Measurements from ENCODE around the gene RAB11FIP3. TPM values are rescaled to one million over a fixed set of nuclear protein-coding genes. Genes with fewer than 3 reads are reported as not detected.
A peak's percentile ranks its signal among the peaks of the same experiment; 100 is the strongest.

The RAB11FIP3 gene
- total and polyA plus RNA-seq, 2 of the 13 experiments (the other 11 are each of a cell fraction or from before 2014, with no cell fraction given) = 34.3 to 57.6 TPM

- 0 out of 2 replicates have a peak, but pooled peaks have one; percentile 40 for TF ChIP-seq CHCHD3 (CRISPR knock-in tag; IDR thresholded peaks at IDR 0.05)
- no peak for TF ChIP-seq ZNF383 (CRISPR knock-in tag; IDR thresholded peaks at IDR 0.05; ENCODE audit: borderline replicate concordance)
- peak; percentile 82; the same call in 1 of the 2 replicates for TF ChIP-seq CBFB (CRISPR knock-in tag; IDR thresholded peaks at IDR 0.05)
- peak; percentile 51 for TF ChIP-seq HNRNPLL (IDR thresholded peaks at IDR 0.05; ENCODE audit: low read depth, low read length, poor library complexity, severe bottlenecking)
- 0 out of 2 replicates have a peak, but pooled peaks have one; percentile 85 for TF ChIP-seq NR0B2 (CRISPR knock-in tag; IDR thresholded peaks at IDR 0.05)
- peak; percentile 81 for TF ChIP-seq PHF8 (CRISPR knock-in tag; IDR thresholded peaks at IDR 0.05)
- peak; percentile 77 for TF ChIP-seq RAD21 (CRISPR knock-in tag; IDR thresholded peaks at IDR 0.05)
- TF ChIP-seq ZMAT3 (CRISPR knock-in tag; conservative IDR thresholded peaks at IDR 0.05) = peak; percentile 33
- TF ChIP-seq FOXC1 (CRISPR knock-in tag; IDR thresholded peaks at IDR 0.05; ENCODE audit: borderline replicate concordance) = peak; percentile 15; the same call in 1 of the 2 replicates
- TF ChIP-seq ZNF207 (IDR thresholded peaks at IDR 0.05; ENCODE audit: borderline replicate concordance) = no peak
- no peak for TF ChIP-seq BATF2 (CRISPR knock-in tag; IDR thresholded peaks at IDR 0.05)
- 0 out of 2 replicates have a peak, but pooled peaks have one; percentile 45 for TF ChIP-seq ZNF850 (CRISPR knock-in tag; conservative IDR thresholded peaks at IDR 0.05)
- no peak for TF ChIP-seq KMT2B (CRISPR knock-in tag; IDR thresholded peaks at IDR 0.05)
- no peak for TF ChIP-seq ZNF343 (CRISPR knock-in tag; IDR thresholded peaks at IDR 0.05)
- no peak for TF ChIP-seq KAT2B (IDR thresholded peaks at IDR 0.05; ENCODE audit: borderline replicate concordance, low read depth, low read length)
- TF ChIP-seq NRL (CRISPR knock-in tag; IDR thresholded peaks at IDR 0.05; ENCODE audit: borderline replicate concordance) = 0 out of 2 replicates have a peak, but pooled peaks have one; percentile 53
- no peak for TF ChIP-seq BCL3 (CRISPR knock-in tag; IDR thresholded peaks at IDR 0.05)
- peak; percentile 40 for TF ChIP-seq STAG1 (CRISPR knock-in tag; IDR thresholded peaks at IDR 0.05)
- peak; percentile 68 for TF ChIP-seq ZNF563 (CRISPR knock-in tag; IDR thresholded peaks at IDR 0.05)
- 0 out of 2 replicates have a peak, but pooled peaks have one; percentile 55 for TF ChIP-seq ZNF430 (CRISPR knock-in tag; IDR thresholded peaks at IDR 0.05)
- peak; percentile 73; the same call in 1 of the 2 replicates for TF ChIP-seq ZSCAN31 (CRISPR knock-in tag; IDR thresholded peaks at IDR 0.05; ENCODE audit: low read depth)
- 0 out of 2 replicates have a peak, but pooled peaks have one; percentile 17 for TF ChIP-seq KDM1A (CRISPR knock-in tag; IDR thresholded peaks at IDR 0.05)
- no peak for TF ChIP-seq CENPX (CRISPR knock-in tag; IDR thresholded peaks at IDR 0.05)
- peak; percentile 64; the same call in 1 of the 2 replicates for TF ChIP-seq YEATS4 (CRISPR knock-in tag; IDR thresholded peaks at IDR 0.05; ENCODE audit: borderline replicate concordance)
- peak; percentile 67 for TF ChIP-seq ZNF331 (CRISPR knock-in tag; IDR thresholded peaks at IDR 0.05)
- no peak for TF ChIP-seq ZNF766 (CRISPR knock-in tag; IDR thresholded peaks at IDR 0.05; ENCODE audit: borderline replicate concordance)
- no peak for TF ChIP-seq ZNF576 (CRISPR knock-in tag; IDR thresholded peaks at IDR 0.05)
- TF ChIP-seq PRMT3 (CRISPR knock-in tag; IDR thresholded peaks at IDR 0.05; ENCODE audit: borderline replicate concordance, low read depth) = peak; percentile 59; the same call in 1 of the 2 replicates
These were observed 23.7 kb upstream of the RAB11FIP3 start, which contains the start of gene DECR2 (continued) for GRCh38 chr16:401468-402348.
